Right atrium auricular region (tissue), 2 donors: ENCODE data around the gene SLC24A4. TPM values are rescaled to one million over a fixed set of nuclear protein-coding genes. Genes with fewer than 3 reads are reported as not detected.

ENCODE experiments used
- DNase-seq: peaks from one replicate; pipeline ENCODE4 v3.0.0-alpha.2; 2019; ENCODE audit warnings: low spot score
- H3K27ac ChIP-seq, 2 donors: fragments of 200-600 bp; sonication (generic); 1 replicate in 1 of 2; 2 replicates in 1 of 2; pipeline ENCODE4 v1.5.1; 2016 to 2019
- H3K27me3 ChIP-seq, 2 donors: fragments of 200-600 bp; sonication (generic); one replicate each; pipeline versions ENCODE4 v1.5.1 to v1.6.0; 2017 to 2019
- H3K36me3 ChIP-seq: fragments of 200-600 bp; sonication (generic); one replicate; pipeline ENCODE4 v1.5.1; 2016
- H3K4me1 ChIP-seq, 2 donors: fragments of 200-600 bp; sonication (generic); one replicate each; pipeline versions ENCODE4 v1.5.1 to v1.6.0; 2017 to 2019
- H3K4me3 ChIP-seq, 2 donors: fragments of 200-600 bp; sonication (generic); 1 replicate in 1 of 2; 2 replicates in 1 of 2; pipeline ENCODE4 v1.5.1; 2017 to 2019; ENCODE audit warnings: mild to moderate bottlenecking in 1 of 2, moderate library complexity in 1 of 2
- H3K9me3 ChIP-seq, 2 donors: fragments of 200-600 bp; sonication (generic); one replicate each; pipeline ENCODE4 v1.5.1; 2019
- total RNA-seq, 2 donors: library from RNA; depleted of rRNA; stranded (reverse); fragments of >200 nt; gene quantifications; one replicate each; pipeline ENCODE4 v1.1.0, GENCODE V29; 2016
- TF ChIP-seq, protein P1 (sequence below), 2 donors: fragments of 200-600 bp; sonication (generic); IDR thresholded peaks; one replicate each; pipeline ENCODE4 v1.5.1; 2019; ENCODE audit warnings: antibody characterized with exemption in 2 of 2

The SLC24A4 gene
- total RNA-seq, 2 donors from 2014 or later = 0.04 to 0.24 TPM

DNA sequence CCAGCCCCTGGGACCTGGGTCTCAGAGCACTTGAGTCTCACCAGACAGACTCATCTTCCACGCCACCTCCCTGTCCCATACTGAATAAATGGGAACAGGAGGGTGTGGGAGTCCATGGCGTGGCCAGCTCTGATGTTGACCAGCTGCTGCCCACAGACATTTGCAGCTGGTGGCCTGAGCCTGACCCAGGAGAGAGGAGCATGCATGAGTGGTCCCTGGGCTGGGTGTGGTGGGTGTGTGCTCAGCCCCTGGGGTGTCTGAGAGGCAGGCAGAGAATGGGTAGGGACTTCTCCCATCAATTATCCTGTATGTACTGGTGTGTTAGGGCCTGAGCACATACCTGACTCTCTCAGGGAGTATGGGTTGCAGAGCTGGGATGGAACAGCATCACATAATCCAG lies 49.3 kb downstream of the SLC24A4 start:
- Histone ChIP-seq H3K9me3 (no peaks in the 10 kb centered on the region), H3K4me3 (no peak overlapping the region), H3K36me3 (no peaks in the 10 kb centered on the region), H3K27me3 (no peaks in the 10 kb centered on the region), H3K4me1 (no peaks in the 10 kb centered on the region), H3K27ac (no peak overlapping the region)
- no peak for DNase-seq
- TF ChIP-seq, protein P1, sequence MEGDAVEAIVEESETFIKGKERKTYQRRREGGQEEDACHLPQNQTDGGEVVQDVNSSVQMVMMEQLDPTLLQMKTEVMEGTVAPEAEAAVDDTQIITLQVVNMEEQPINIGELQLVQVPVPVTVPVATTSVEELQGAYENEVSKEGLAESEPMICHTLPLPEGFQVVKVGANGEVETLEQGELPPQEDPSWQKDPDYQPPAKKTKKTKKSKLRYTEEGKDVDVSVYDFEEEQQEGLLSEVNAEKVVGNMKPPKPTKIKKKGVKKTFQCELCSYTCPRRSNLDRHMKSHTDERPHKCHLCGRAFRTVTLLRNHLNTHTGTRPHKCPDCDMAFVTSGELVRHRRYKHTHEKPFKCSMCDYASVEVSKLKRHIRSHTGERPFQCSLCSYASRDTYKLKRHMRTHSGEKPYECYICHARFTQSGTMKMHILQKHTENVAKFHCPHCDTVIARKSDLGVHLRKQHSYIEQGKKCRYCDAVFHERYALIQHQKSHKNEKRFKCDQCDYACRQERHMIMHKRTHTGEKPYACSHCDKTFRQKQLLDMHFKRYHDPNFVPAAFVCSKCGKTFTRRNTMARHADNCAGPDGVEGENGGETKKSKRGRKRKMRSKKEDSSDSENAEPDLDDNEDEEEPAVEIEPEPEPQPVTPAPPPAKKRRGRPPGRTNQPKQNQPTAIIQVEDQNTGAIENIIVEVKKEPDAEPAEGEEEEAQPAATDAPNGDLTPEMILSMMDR (IDR thresholded peaks at IDR 0.05) = no peak

- H3K4me3 ChIP-seq = no peak overlapping the region
- H3K9me3 ChIP-seq = no peaks in the 10 kb centered on the region
- H3K27me3 ChIP-seq = no peaks in the 10 kb centered on the region
- DNase-seq = no peak
- H3K27ac ChIP-seq = no peak overlapping the region
- H3K4me1 ChIP-seq = no peaks in the 10 kb centered on the region
- TF ChIP-seq, protein P1 (IDR thresholded peaks at IDR 0.05) = no peak
- no peaks in the 10 kb centered on the region for H3K36me3 ChIP-seq
Observed at GRCh38 chr14:92373336-92373735, 50.4 kb downstream of the SLC24A4 start.

DNA sequence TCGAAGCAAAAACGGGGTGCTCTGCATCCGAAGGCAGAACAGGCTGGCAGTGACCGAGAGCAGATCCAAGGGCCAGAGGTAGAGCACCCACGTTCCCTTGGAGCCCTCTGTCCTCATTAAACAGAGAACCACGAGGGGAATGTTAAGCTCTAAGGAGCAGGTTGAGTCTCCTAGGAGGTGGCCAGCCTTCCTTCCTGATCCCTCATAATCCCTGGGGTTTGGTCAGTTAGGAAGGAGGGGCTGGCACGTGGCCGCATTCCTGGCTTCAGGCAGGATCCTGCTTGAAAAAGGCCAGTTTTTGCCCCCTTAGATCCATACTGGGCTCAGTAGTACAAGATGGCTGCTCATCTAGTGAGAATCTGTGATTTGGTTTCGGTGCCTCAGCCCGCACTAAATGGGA lies 57.2 kb downstream of the SLC24A4 start:
- H3K27ac ChIP-seq = no peak overlapping the region
- DNase-seq = no peak
- no peaks in the 10 kb centered on the region for H3K36me3 ChIP-seq
- H3K9me3 ChIP-seq = no peaks in the 10 kb centered on the region
- TF ChIP-seq, protein P1 (IDR thresholded peaks at IDR 0.05) = no peak
- no peaks in the 10 kb centered on the region for H3K4me1 ChIP-seq
- no peaks in the 10 kb centered on the region for H3K27me3 ChIP-seq
- no peak overlapping the region for H3K4me3 ChIP-seq

- H3K27ac ChIP-seq = no peak overlapping the region
- no peak overlapping the region for H3K4me3 ChIP-seq
- H3K9me3 ChIP-seq = no peaks in the 10 kb centered on the region
- TF ChIP-seq, protein P1 (IDR thresholded peaks at IDR 0.05) = no peak
- no peaks in the 10 kb centered on the region for H3K27me3 ChIP-seq
- no peak for DNase-seq
- no peaks in the 10 kb centered on the region for H3K4me1 ChIP-seq
- H3K36me3 ChIP-seq = no peaks in the 10 kb centered on the region
Observed at GRCh38 chr14:92380582-92380981, 57.6 kb downstream of the SLC24A4 start.

GRCh38 chr14:92382677-92383076 lies 59.7 kb downstream of the SLC24A4 start:
- no peaks in the 10 kb centered on the region for H3K36me3 ChIP-seq
- DNase-seq = no peak
- no peaks in the 10 kb centered on the region for H3K4me1 ChIP-seq
- H3K4me3 ChIP-seq = no peak overlapping the region
- TF ChIP-seq, protein P1 (IDR thresholded peaks at IDR 0.05) = peak in 1 of 2 donors; percentile 35
- H3K27ac ChIP-seq = no peak overlapping the region
- H3K27me3 ChIP-seq = no peaks in the 10 kb centered on the region
- H3K9me3 ChIP-seq = no peaks in the 10 kb centered on the region

- no peak for DNase-seq
- H3K9me3 ChIP-seq = no peaks in the 10 kb centered on the region
- no peak overlapping the region for H3K4me3 ChIP-seq
- TF ChIP-seq, protein P1 (IDR thresholded peaks at IDR 0.05) = no peak
- no peak overlapping the region for H3K27ac ChIP-seq
- H3K4me1 ChIP-seq = no peaks in the 10 kb centered on the region
- H3K27me3 ChIP-seq = no peaks in the 10 kb centered on the region
- no peaks in the 10 kb centered on the region for H3K36me3 ChIP-seq
Observed at GRCh38 chr14:92383805-92384204, 60.8 kb downstream of the SLC24A4 start.
